ENCODE results near the gene FLT4.
"Not testable (repeated sequence)": the region's sequence is repeated elsewhere in the genome, so short reads cannot be mapped to it uniquely, and the experiment has no call there.

The FLT4 gene

GRCh38 chr5:180675036-180675635 lies 25.7 kb upstream of the FLT4 start:
- H3K4me3 ChIP-seq (ENCODE audit: control insufficient read depth, low read depth, low read length), result no peak overlapping the region
- no peak for DNase-seq (ENCODE audit: low read depth)
- TF ChIP-seq CTCF (conservative IDR thresholded peaks at IDR 0.05; ENCODE audit: control insufficient read depth, insufficient read depth, low read depth, low read length), result no peak

- not testable (repeated sequence) for H3K4me3 ChIP-seq (ENCODE audit: control insufficient read depth, low read depth, low read length); DNase-seq (ENCODE audit: low read depth)
Observed at GRCh38 chr5:180674090-180674475, 24.7 kb upstream of the FLT4 start.

GRCh38 chr5:180673371-180674089 lies 24.1 kb upstream of the FLT4 start:
- no peak for TF ChIP-seq CTCF (conservative IDR thresholded peaks at IDR 0.05; ENCODE audit: control insufficient read depth, insufficient read depth, low read depth, low read length)
- no peak overlapping the region for H3K4me3 ChIP-seq (ENCODE audit: control insufficient read depth, low read depth, low read length)
- DNase-seq (ENCODE audit: low read depth), result no peak

- DNase-seq (ENCODE audit: low read depth); H3K4me3 ChIP-seq (ENCODE audit: control insufficient read depth, low read depth, low read length): not testable (repeated sequence)
Observed at GRCh38 chr5:180671958-180672524, 22.6 kb upstream of the FLT4 start.

- no peak overlapping the region for H3K4me3 ChIP-seq (ENCODE audit: control insufficient read depth, low read depth, low read length)
- peak; percentile 48 for DNase-seq (ENCODE audit: low read depth)
- TF ChIP-seq CTCF (conservative IDR thresholded peaks at IDR 0.05; ENCODE audit: control insufficient read depth, insufficient read depth, low read depth, low read length), result peak; percentile 54
Observed at GRCh38 chr5:180670586-180671359, 21.4 kb upstream of the FLT4 start.

GRCh38 chr5:180670157-180670556 lies 20.8 kb upstream of the FLT4 start:
- TF ChIP-seq CTCF (conservative IDR thresholded peaks at IDR 0.05; ENCODE audit: control insufficient read depth, insufficient read depth, low read depth, low read length), result no peak
- no peak for DNase-seq (ENCODE audit: low read depth)
- no peak overlapping the region for H3K4me3 ChIP-seq (ENCODE audit: control insufficient read depth, low read depth, low read length)

- TF ChIP-seq CTCF (conservative IDR thresholded peaks at IDR 0.05; ENCODE audit: control insufficient read depth, insufficient read depth, low read depth, low read length), result no peak
- no peak for DNase-seq (ENCODE audit: low read depth)
- H3K4me3 ChIP-seq (ENCODE audit: control insufficient read depth, low read depth, low read length), result no peak overlapping the region
Observed at GRCh38 chr5:180669661-180670060, 20.3 kb upstream of the FLT4 start.
